ENCODE results near the gene CACNA1C. TPM values are rescaled to one million over a fixed set of nuclear protein-coding genes. Genes with fewer than 3 reads are reported as not detected.

The CACNA1C gene
- total RNA-seq, 1 donor from 2014 or later: 0.02 TPM

DNA sequence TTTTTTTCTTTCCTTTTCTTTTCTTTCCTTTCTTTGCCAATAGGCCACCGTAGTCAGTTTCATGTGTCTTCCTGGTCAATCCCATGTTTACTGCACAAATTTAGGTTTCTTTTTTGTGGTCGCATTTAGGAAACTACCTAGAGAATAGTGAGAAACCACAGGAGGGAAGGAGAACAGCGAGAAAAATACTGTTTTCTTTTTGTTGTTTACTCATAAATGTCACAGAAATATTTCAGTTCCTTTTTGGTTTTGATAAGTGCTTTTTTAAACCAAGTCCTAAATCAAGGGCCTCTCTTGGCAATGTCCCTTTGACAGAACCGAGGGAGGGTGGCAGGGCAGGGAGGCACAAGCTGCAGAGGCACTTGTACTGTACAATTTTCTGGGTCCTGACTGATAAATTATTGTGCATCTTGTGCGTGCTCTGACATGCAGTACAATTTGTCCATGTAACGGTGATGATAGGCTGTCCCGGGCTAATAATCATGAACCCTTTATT is 326.1 kb downstream of the CACNA1C start:
- intact Hi-C loops (cut with micrococcal nuclease): no loop called here
- H3K36me3 Mint-ChIP-seq (ENCODE audit: low read depth): no peaks in the 10 kb centered on the region

DNA sequence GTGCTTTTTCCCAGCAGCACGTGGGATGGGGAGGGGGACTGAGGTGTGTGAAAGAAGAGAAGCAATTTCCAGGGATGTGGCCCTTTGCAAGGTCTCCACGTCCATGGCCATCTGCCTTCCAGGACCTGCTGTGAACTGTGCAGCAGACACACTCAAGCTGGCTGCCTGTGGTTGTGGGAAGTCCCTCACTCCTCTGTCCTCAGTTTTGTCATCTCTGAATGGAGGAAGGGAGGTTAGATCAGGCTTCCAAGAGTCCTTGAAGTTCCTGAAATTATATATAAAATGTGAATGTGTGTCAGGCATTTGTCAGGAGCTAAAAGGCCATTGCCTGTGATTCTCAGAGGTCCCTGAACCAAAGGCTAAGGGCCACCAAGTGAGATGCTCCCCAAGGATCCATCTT is 328.2 kb downstream of the CACNA1C start:
- ATAC-seq (ENCODE audit: low read depth) (no peak), DNase-seq (no peak)
- H3K36me3 Mint-ChIP-seq (ENCODE audit: low read depth): no peaks in the 10 kb centered on the region
- no peak overlapping the region for H3K27ac Mint-ChIP-seq
- POLR2A ChIA-PET: no interaction called here
- intact Hi-C loops (cut with micrococcal nuclease): no loop called here
- no peak for TF ChIP-seq CTCF (IDR thresholded peaks at IDR 0.05)
- CTCF ChIA-PET: interaction anchor here (0.6 kb wide), 1 partner anchor 126 kb away, joined by 3 read pairs; no protein-coding TSS in a partner anchor
- H3K4me3 Mint-ChIP-seq: no peak overlapping the region
- H3K9me3 Mint-ChIP-seq: no peaks in the 10 kb centered on the region
- H3K4me1 Mint-ChIP-seq: peaks cover 4% of the 10 kb centered on the region
- H3K27me3 Mint-ChIP-seq: no peaks in the 10 kb centered on the region

More for the DNA sequence above, 326.1 kb downstream of the CACNA1C start:
- H3K4me1 Mint-ChIP-seq: peaks cover 4% of the 10 kb centered on the region
- CTCF ChIA-PET: no interaction called here
- ATAC-seq (ENCODE audit: low read depth) (no peak), DNase-seq (no peak)
- H3K27ac Mint-ChIP-seq: no peak overlapping the region
- peaks cover 2% of the 10 kb centered on the region for H3K27me3 Mint-ChIP-seq
- no peaks in the 10 kb centered on the region for H3K9me3 Mint-ChIP-seq
- no peak overlapping the region for H3K4me3 Mint-ChIP-seq
- TF ChIP-seq CTCF (IDR thresholded peaks at IDR 0.05): no peak
- POLR2A ChIA-PET: no interaction called here

DNA sequence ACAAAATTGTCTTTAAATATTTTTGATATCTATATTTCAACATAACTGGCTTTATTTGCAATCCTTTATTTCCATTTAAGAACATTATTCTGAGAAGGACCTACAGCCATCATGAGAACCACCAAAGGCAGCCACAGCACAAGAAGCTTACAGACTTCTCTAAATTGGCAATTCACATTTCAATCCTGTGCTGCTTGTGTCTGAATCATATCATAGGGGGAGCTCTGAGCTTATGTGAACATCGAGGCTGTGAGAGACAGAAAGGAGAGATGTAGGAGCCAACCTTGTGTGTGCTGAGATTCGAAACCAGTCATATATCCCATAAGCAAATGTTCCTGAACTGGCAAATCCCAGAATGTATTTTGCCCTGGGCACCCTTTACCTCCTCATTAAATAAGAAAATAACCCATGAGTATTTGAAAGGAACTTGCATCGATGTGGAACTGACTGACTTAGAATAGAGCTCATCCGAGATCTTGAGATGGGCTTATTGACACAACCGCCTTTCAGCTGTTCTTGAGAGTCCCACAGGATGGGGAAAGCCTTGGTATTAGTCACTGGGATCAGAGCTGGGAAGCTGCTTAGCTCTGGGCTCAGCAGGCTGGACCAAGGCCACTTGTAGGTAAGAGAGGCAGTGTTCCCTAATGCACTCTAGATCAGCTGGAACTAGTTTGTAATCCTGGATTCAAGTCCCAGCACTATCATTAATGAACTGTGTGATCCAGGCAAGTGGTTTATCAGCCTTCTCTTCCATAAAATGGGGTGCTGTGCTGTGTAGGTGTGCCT is 329.8 kb downstream of the CACNA1C start:
- Mint-ChIP-seq H3K4me1 (peaks cover 4% of the 10 kb centered on the region), H3K9me3 (no peaks in the 10 kb centered on the region), H3K4me3 (no peak overlapping the region), H3K27ac (no peak overlapping the region), H3K36me3 (ENCODE audit: low read depth) (no peaks in the 10 kb centered on the region), H3K27me3 (no peaks in the 10 kb centered on the region)
- DNase-seq (no peak), ATAC-seq (ENCODE audit: low read depth) (no peak)
- POLR2A ChIA-PET: no interaction called here
- intact Hi-C loops (cut with micrococcal nuclease): no loop called here
- CTCF ChIA-PET: interaction anchor here (1.5 kb wide), 1 partner anchor 12 kb away, joined by 4 read pairs; no protein-coding TSS in a partner anchor
- no peak for TF ChIP-seq CTCF (IDR thresholded peaks at IDR 0.05)

DNA sequence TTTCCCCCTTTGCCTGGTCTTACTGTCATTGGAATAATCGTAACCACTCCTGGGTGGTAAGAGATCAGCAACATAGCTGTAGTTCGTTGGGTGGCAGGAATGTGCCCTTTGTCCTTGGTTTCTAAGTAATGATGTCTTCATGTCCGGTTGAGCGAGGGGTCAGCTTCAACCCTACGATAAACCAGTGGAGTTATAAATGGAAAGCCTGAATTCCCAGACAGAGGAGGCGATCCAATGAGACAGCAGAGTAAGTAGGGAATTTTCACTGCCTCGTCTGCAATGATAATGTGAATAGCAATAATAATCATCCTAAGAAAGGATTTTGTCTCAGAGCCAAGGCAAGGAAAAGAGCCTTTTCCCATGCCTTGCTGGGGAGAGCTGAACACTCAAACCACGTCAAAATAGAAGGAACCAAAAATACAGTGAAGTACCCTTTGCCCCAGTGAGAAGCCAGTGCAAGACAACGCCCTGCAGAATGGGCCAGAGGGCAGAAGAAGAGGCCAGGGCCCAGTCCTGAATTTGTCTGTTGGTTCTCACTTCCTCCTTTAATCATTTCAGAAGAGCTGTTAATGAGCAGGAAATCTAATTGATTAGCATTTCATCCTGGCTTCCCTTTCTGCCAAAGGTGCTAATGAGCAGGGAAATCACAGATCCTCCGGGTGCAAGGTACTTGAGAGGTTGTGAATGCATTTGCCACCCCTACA is 330.7 kb downstream of the CACNA1C start:
- H3K4me3 Mint-ChIP-seq: no peak overlapping the region
- CTCF ChIA-PET: interaction anchor here (1.5 kb wide), 1 partner anchor 11 kb away, joined by 4 read pairs; no protein-coding TSS in a partner anchor
- no peaks in the 10 kb centered on the region for H3K27me3 Mint-ChIP-seq
- no peak for DNase-seq
- H3K4me1 Mint-ChIP-seq: peaks cover 4% of the 10 kb centered on the region
- TF ChIP-seq CTCF (IDR thresholded peaks at IDR 0.05): no peak
- H3K36me3 Mint-ChIP-seq (ENCODE audit: low read depth): no peaks in the 10 kb centered on the region
- POLR2A ChIA-PET: no interaction called here
- H3K9me3 Mint-ChIP-seq: no peaks in the 10 kb centered on the region
- intact Hi-C loops (cut with micrococcal nuclease): no loop called here
- no peak overlapping the region for H3K27ac Mint-ChIP-seq
- no peak for ATAC-seq (ENCODE audit: low read depth)

DNA sequence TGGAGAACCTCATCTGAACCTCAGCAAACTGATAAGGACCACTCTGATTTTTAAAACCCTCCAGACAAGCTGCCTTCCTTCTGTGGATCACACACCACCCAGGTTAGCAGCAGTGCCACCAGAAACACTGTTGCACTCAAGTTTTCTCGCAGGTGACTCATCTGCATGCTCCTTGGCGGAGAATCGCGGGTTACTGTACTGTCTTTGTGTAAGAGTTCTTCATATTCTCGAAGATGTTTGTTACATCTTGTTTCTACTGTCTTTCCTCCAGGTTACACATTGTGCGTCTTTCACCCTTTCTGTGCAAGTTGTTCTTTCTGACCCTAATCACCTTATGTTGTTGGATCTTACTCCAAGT is 331.2 kb downstream of the CACNA1C start:
- Mint-ChIP-seq H3K9me3 (no peaks in the 10 kb centered on the region), H3K27ac (no peak overlapping the region), H3K4me3 (no peak overlapping the region), H3K4me1 (peaks cover under 1% of the 10 kb centered on the region), H3K27me3 (no peaks in the 10 kb centered on the region), H3K36me3 (ENCODE audit: low read depth) (no peaks in the 10 kb centered on the region)
- TF ChIP-seq CTCF (IDR thresholded peaks at IDR 0.05): no peak
- ChIA-PET CTCF (interaction anchor here (1.5 kb wide), 1 partner anchor 11 kb away, joined by 4 read pairs; no protein-coding TSS in a partner anchor), POLR2A (no interaction called here)
- DNase-seq (no peak), ATAC-seq (ENCODE audit: low read depth) (no peak)
- intact Hi-C loops (cut with micrococcal nuclease): no loop called here

Data from activated B cell treated with CpG ODN at 0.5 μM for 24 hours (primary cell).